Panc1 (cell line): ENCODE data around the gene PIEZO1. TPM values are rescaled to one million over a fixed set of nuclear protein-coding genes. Genes with fewer than 3 reads are reported as not detected.

Experiments used
- ATAC-seq: fragments of 200-7000 bp; cut with Tn5 transposase; 2 replicates; pipeline ENCODE4 v1.9.1; 2020; ENCODE audit warnings: mild to moderate bottlenecking, moderate library complexity
- BruUV-seq: library from RNA; stranded (reverse); fragments of 400-500 nt; replicated peaks from 2 replicates; lab custom pipeline; 2021; lab: Mats Ljungman, UMichigan
- CTCF ChIA-PET: fragments of 300-600 bp; sonication (Branson Sonifier 250); formaldehyde crosslinking; loops from one replicate; lab custom pipeline; 2022; ENCODE audit warnings: antibody characterized with exemption; lab: Charles Lee
- POLR2A ChIA-PET: fragments of 300-600 bp; sonication (Branson Sonifier 250); formaldehyde crosslinking; loops from one replicate; lab custom pipeline; 2022; ENCODE audit warnings: antibody characterized with exemption; lab: Charles Lee
- DNase-seq: peaks from one replicate; pipeline ENCODE4 v3.0.0-alpha.2; 2010; ENCODE audit warnings: low read depth, low spot score
- H3K27ac ChIP-seq: 2 replicates; pipeline ENCODE4 v1.5.1; 2011; ENCODE audit warnings: mild to moderate bottlenecking, low read length, inconsistent platforms
- H3K27me3 ChIP-seq: fragments of 200-500 bp; sonication (Bioruptor generic); 2 replicates; pipeline ENCODE4 v1.6.0; 2014; ENCODE audit warnings: low read length, inconsistent platforms; ENCODE audit not compliant: control insufficient read depth, insufficient read depth
- H3K36me3 ChIP-seq: fragments of 200-500 bp; sonication (Bioruptor generic); 2 replicates; pipeline ENCODE4 v1.5.1; 2014; ENCODE audit warnings: inconsistent platforms, mild to moderate bottlenecking, low read length, moderate library complexity; ENCODE audit not compliant: control insufficient read depth, insufficient read depth
- H3K4me1 ChIP-seq: 2 replicates; pipeline ENCODE4 v1.5.1; 2011; ENCODE audit warnings: inconsistent platforms, mild to moderate bottlenecking, low read length, moderate library complexity; ENCODE audit not compliant: control insufficient read depth, insufficient read depth
- H3K4me3 ChIP-seq, 2 experiments: 2 replicates each; pipeline ENCODE4 v1.5.1; 2011 to 2012; ENCODE audit warnings: low read depth in 2 of 2, low read length in 2 of 2, mild to moderate bottlenecking in 2 of 2, inconsistent platforms in 1 of 2, moderate library complexity in 1 of 2
- H3K9me3 ChIP-seq: fragments of 200-500 bp; sonication (Bioruptor generic); 2 replicates; pipeline ENCODE4 v1.5.1; 2014; ENCODE audit warnings: low read depth, mild to moderate bottlenecking, inconsistent platforms, low read length, moderate library complexity; ENCODE audit not compliant: control insufficient read depth, insufficient read depth
- POLR2AphosphoS5 ChIP-seq: IDR thresholded peaks from 2 replicates; pipeline ENCODE4 v1.6.1; 2012; ENCODE audit warnings: mild to moderate bottlenecking, low read depth, low read length, moderate library complexity
- REST ChIP-seq, 2 experiments: IDR thresholded peaks; 2 replicates each; pipeline ENCODE4 v1.6.1; 2011 to 2012; ENCODE audit warnings: low read depth in 2 of 2, control low read depth in 1 of 2, low read length in 1 of 2, mild to moderate bottlenecking in 1 of 2, moderate library complexity in 1 of 2; ENCODE audit not compliant: insufficient read depth in 1 of 2
- SIN3A ChIP-seq: IDR thresholded peaks from 2 replicates; pipeline ENCODE4 v1.6.1; 2012; ENCODE audit warnings: low read depth, mild to moderate bottlenecking, low read length, moderate library complexity, borderline replicate concordance; ENCODE audit not compliant: insufficient read depth
- TCF7L2 ChIP-seq: IDR thresholded peaks from 2 replicates; pipeline ENCODE4 v1.6.1; 2011; ENCODE audit warnings: mild to moderate bottlenecking, low read depth, low read length, inconsistent platforms
- in situ Hi-C: cut with HindIII; loops from 2 replicates; pipeline ENCODE4 v1.10.0; 2016; ENCODE audit warnings: low sequenced_read_pairs, low pct_unique_long_range_greater_than_20kb
- intact Hi-C: fragments of 100-400 bp; cut with micrococcal nuclease; formaldehyde crosslinking; loops from one replicate; pipeline ENCODE4 v1.10.0; 2022; ENCODE audit not compliant: unreplicated experiment
- total RNA-seq: library from RNA; stranded (reverse); gene quantifications from one replicate; pipeline ENCODE4 v1.2.1, GENCODE V29; 2021; ENCODE audit not compliant: unreplicated experiment
- TF ChIP-seq, protein P1 (sequence below): fragments of 450-650 bp; IDR thresholded peaks from 2 replicates; pipeline ENCODE4 v1.5.1; 2017; ENCODE audit warnings: mild to moderate bottlenecking

PIEZO1 gene
- total RNA-seq, 1 experiment from 2014 or later: 175 TPM

- no peak for TF ChIP-seq REST (IDR thresholded peaks at IDR 0.05; ENCODE audit: insufficient read depth in 1 of 2, low read depth in 2 of 2, low read length in 1 of 2)
- TF ChIP-seq SIN3A: no peak
- DNase-seq (no peak), ATAC-seq (no peak)
- Histone ChIP-seq H3K9me3 (no peaks in the 10 kb centered on the region), H3K36me3 (no peaks in the 10 kb centered on the region), H3K4me1 (peaks cover 69% of the 10 kb centered on the region), H3K27ac (peak overlapping the region; percentile 17; the same call in 1 of the 2 replicates), H3K27me3 (no peaks in the 10 kb centered on the region), H3K4me3 (no peak overlapping the region)
- no TSS peak for BruUV-seq
- CTCF ChIA-PET: no interaction called here
- POLR2A ChIA-PET: no interaction called here
- intact Hi-C loops: no loop called here
- in situ Hi-C loops: no loop called here
These were observed 9.2 kb downstream of the PIEZO1 start for GRCh38 chr16:88775825-88776224.

DNA sequence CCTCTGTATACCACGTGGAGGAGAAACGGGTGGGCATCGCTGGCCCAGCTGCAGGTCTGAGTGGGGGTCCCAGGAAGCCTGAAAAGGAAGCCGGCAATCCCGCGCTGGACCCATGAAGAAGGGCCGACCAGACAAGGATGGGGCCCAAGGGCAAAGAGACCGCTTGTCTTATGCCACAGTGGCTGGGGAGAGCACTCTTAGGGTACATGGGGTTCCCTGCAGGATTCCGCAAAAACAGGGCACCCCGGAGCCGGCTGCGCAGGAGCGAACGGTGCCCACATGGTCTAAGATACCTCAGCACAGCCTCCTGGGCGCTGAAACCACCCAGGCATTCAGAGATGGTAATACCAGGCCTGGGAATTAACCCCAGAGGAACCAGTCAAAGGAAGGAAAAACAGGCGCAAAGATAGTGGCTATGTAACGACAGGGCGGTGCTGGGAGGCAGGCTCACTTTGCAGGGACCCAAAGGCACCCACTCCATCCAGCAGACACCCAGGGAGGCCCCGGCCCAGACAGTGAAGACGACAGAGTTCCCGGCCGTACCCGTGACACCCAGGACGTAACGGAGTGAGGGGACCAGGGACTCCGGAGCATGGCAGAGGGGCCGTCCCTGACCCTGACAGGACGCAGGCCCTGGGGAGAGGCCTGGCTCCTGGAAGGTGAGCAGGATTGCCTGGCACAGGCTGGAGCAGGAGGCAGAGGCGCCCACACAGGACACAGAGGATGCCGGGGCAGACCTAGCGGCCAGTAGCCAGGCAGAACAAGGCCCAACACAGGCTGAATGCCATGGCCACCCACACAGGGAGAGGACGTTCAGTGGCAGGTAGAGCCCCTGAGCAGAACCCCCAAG, 10.3 kb downstream of the PIEZO1 start:
- Histone ChIP-seq H3K27ac (peak overlapping the region; percentile 68; the same call in 1 of the 2 replicates), H3K36me3 (no peaks in the 10 kb centered on the region), H3K4me3 (no peak overlapping the region), H3K27me3 (no peaks in the 10 kb centered on the region), H3K4me1 (peaks cover 66% of the 10 kb centered on the region), H3K9me3 (no peaks in the 10 kb centered on the region)
- intact Hi-C loops: no loop called here
- in situ Hi-C loops: no loop called here
- no peak for DNase-seq
- POLR2A ChIA-PET: no interaction called here
- no TSS peak for BruUV-seq
- TF ChIP-seq, protein P1, sequence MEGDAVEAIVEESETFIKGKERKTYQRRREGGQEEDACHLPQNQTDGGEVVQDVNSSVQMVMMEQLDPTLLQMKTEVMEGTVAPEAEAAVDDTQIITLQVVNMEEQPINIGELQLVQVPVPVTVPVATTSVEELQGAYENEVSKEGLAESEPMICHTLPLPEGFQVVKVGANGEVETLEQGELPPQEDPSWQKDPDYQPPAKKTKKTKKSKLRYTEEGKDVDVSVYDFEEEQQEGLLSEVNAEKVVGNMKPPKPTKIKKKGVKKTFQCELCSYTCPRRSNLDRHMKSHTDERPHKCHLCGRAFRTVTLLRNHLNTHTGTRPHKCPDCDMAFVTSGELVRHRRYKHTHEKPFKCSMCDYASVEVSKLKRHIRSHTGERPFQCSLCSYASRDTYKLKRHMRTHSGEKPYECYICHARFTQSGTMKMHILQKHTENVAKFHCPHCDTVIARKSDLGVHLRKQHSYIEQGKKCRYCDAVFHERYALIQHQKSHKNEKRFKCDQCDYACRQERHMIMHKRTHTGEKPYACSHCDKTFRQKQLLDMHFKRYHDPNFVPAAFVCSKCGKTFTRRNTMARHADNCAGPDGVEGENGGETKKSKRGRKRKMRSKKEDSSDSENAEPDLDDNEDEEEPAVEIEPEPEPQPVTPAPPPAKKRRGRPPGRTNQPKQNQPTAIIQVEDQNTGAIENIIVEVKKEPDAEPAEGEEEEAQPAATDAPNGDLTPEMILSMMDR: no peak
- no peak for TF ChIP-seq TCF7L2
- no peak for TF ChIP-seq SIN3A
- TF ChIP-seq REST (IDR thresholded peaks at IDR 0.05; ENCODE audit: insufficient read depth in 1 of 2, low read depth in 2 of 2, low read length in 1 of 2): no peak
- TF ChIP-seq POLR2AphosphoS5: no peak
- CTCF ChIA-PET: interaction anchor here (0.7 to 1.4 kb wide), 4 partner anchors 10 to 37 kb away, joined by 4 to 8 read pairs (median 6); partner anchors contain the start of gene PIEZO1
- ATAC-seq: no peak
